Diencephalon (tissue), 1 donor: Measurements from ENCODE around the gene SSPN. TPM values are rescaled to one million over a fixed set of nuclear protein-coding genes. Genes with fewer than 3 reads are reported as not detected.

ENCODE experiments used
- total RNA-seq: library from RNA; depleted of rRNA; stranded (reverse); fragments of >200 nt; gene quantifications from one replicate; pipeline ENCODE4 v1.2.3, GENCODE V29; 2014

SSPN gene
- total RNA-seq, result 16.6 TPM

GRCh38 chr12:26195250-26195640 is at the start of gene SSPN:
SSPN (plus strand) TSS chr12:26195573; CDS start chr12:26195673, 100 bp downstream.

Other genes with a start within 250 kb of the SSPN start
- gene RASSF8, start 236.9 kb upstream of the SSPN start, total RNA-seq, result 49.6 TPM
- gene BHLHE41, start 70.5 kb upstream of the SSPN start, total RNA-seq, result 5.5 TPM